GM19099 (cell line): ENCODE measurements around the gene UBP1.
A peak's percentile ranks its signal among the peaks of the same experiment; 100 is the strongest.

Experiments used
- POLR2A ChIP-seq: IDR thresholded peaks from 3 replicates; pipeline ENCODE4 v1.6.1; 2011; ENCODE audit warnings: low read depth; ENCODE audit not compliant: insufficient read length; ENCODE audit errors: extremely low read depth

UBP1 gene

GRCh38 chr3:33440328-33441224 lies at the start of gene UBP1:
Gene UBP1 (minus strand): TSS chr3:33440405. CDS start chr3:33439848, 557 bp downstream.
- TF ChIP-seq POLR2A, result peak; percentile 97

GRCh38 chr3:33488683-33489082 lies 48.5 kb upstream of the UBP1 start:
- no peak for TF ChIP-seq POLR2A

DNA sequence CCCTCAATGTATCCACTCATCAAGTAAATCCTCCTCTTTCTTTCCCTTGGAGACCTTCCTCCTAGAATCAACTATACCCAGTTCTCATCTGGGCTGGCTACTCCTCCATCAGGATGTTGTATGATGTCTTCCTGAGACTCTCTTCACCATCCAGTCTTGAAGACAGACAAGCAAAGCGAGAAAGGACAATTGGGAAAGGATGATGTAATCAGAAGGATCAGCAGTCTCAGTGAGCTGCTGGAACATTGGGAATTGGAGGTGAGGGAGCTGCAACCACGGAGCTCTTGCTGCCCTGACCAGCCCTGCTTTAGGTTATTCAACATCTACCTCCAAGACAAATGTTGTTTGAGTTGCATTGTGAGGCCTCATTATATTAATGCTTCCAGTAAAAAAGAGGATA lies 48.0 kb upstream of the UBP1 start:
- no peak for TF ChIP-seq POLR2A

GRCh38 chr3:33482111-33482521 lies 41.9 kb upstream of the UBP1 start:
- no peak for TF ChIP-seq POLR2A

DNA sequence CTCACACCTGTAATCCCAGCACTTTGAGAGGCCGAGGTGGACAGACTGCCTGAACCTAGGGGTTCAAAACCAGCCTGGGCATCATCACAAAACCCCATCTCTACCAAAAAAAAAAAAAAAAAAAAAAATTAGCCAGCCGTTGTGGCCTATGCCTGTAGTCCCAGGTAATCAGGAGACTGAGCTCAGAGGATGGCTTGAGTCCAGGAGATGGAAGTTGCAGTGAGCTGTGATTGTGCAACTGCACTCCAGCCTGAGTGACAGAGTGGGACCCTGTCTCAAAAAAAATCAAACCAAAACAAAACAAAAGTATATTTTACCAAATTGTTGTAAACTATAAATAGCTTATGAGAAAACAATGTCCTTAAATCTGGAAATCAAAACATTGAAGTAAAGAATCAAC lies 34.7 kb upstream of the UBP1 start:
- TF ChIP-seq POLR2A, result no peak

DNA sequence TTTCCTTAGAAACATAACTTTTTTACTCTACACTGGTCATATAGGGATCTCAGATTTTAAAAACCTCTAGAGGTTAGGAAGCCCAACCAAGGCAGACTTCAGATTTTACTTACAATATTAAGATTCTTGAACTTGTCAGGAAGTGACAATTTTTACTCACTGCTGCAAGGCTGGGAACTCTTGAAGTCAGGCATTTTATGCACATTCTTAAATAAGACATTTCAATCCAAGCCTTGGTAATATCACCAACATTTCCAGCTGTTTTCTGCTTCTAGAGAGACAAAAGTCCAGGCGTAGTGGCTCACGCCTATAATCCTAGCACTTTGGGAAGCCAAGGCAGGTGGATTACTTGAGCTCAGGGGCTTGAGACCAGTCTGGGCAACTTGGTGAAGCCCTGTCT lies 33.6 kb upstream of the UBP1 start:
- TF ChIP-seq POLR2A, result no peak

DNA sequence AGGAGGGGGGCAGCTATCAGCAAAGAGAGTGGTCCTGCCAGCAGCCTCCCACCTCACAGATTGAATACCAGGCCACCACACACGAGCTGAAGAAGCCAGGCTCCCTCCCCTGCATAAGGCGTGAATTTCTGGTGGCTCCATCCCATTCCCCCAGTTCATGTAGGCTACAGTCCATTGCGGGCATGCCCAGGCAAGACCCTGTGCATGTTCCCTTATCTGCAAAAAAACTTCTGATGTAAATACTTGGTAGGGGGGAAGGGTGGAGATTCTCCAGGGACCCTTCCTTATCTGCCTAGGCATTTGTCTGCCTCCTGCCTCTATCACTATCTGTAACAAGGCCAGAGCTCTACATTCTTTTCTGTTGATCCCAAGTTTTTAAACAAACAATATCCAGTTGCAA lies 27.6 kb upstream of the UBP1 start:
- no peak for TF ChIP-seq POLR2A

DNA sequence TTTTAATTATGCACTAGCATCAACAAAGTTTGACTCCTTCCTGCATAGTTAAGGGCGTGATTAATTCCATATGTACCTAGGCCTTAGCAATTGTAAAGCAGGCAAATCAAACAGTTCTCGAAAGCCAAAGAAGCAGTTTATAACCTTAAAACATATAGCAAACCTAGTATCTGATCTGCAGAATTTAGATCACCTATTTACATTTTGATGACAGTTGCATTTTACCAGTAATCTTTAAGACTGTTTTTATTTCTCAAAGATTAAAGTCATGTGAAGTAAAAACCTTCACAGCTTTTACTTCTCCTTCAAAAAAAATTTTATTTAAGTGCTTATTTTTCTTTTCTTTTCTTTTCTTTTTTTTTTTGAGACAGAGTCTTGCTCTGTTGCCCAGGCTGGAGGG lies 20.9 kb upstream of the UBP1 start:
- TF ChIP-seq POLR2A, result no peak

DNA sequence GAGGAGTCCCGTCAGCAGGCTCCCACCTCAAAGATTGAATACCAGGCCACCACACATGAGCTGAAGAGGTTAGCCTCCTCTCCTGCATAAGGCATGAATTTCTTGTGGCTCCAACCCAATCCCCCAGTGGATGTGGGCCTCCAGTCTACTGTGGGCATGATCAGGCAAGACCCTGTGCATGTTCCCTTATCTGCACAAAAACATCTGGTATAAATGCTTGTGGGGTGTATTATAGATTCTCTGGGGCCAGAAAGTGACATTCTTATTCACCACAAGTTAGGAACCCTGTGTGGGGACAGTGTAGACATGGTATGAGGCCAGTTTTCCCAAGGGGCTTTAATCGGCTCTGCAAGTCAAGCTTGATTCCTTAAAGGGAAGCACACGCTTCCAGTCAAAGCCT lies 18.2 kb upstream of the UBP1 start:
- no peak for TF ChIP-seq POLR2A

DNA sequence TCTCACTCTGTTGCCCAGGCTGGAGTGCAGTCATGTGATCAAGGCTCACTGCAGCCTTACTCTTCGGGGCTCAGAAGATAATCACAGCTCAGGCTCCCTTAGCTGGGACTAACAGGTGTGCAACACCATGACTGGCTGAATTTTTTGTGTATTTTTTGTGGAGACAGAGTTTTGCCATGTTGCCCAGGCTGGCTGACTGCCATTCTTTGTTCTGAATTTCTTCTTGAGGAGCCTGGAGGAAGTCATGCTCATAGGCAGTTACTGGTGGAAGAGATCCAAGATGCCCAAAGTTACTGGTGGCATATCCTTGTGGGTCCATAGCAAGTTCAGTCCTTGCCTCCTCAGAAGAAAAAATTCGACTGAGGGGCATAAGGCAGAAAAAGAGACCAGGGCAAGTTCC lies 16.6 kb upstream of the UBP1 start:
- TF ChIP-seq POLR2A, result no peak

DNA sequence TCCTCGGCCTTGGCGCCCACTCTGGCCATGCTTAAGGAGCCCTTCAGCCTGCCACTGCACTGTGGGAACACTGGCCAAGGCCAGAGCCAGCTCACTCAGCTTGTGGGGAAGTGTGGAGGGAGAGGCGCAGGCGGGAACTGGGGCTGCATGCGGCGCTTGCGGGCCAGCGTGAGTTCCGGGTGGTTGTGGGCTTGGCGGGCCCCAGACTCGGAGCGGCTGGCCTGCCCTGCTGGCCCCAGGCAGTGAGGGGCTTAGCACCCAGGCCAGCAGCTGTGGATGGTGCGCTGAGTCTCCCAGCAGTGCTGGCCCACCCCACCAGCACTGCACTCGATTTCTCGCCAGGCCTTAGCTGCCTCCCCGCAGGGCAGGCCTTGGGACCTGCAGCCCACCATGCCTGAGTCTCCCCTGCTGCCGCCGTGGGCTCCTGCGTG lies 13.1 kb upstream of the UBP1 start:
- TF ChIP-seq POLR2A, result no peak

DNA sequence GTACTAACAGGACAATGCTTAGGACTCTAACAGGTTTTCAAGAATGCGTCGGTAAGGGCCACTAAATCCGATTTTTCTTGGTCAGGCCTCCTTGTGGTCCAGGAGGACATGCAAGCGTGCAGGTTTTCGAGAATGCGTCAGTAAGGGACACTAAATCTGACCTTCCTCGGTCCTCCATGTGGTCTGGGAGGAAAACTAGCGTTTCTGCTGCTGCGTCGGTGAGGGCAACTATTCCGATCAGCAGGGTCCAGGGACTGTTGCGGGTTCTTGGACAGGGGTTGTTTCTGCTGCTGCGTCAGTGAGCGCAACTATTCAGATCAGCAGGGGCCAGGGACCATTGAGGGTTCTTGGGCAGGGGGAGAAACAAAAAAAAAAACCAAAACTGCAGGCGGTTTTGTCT lies 7.8 kb upstream of the UBP1 start:
- TF ChIP-seq POLR2A, result no peak

DNA sequence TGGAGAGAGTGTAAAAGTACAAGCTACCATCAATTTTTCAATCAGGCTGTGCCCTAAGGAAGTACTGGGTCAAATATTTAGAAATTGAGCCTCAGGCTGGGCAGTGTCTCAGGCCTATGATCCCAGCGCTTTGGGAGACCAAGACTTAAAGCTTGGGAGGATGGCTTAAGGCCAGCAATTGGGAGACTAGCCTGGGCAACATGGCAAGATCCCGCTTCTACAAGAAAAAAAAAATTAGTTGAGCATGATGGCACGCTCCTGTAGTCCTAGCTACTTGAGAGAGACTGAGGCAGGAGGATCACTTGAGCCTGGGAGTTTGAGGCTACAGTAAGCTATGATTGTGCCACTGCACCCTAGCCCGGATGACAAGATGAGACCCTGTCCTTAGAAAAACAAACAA lies 2.0 kb upstream of the UBP1 start:
- no peak for TF ChIP-seq POLR2A

GRCh38 chr3:33441225-33441976 lies 1.2 kb upstream of the UBP1 start:
- no peak for TF ChIP-seq POLR2A

GRCh38 chr3:33439546-33440327 lies 468 bp downstream of the UBP1 start:
- TF ChIP-seq POLR2A, result no peak

DNA sequence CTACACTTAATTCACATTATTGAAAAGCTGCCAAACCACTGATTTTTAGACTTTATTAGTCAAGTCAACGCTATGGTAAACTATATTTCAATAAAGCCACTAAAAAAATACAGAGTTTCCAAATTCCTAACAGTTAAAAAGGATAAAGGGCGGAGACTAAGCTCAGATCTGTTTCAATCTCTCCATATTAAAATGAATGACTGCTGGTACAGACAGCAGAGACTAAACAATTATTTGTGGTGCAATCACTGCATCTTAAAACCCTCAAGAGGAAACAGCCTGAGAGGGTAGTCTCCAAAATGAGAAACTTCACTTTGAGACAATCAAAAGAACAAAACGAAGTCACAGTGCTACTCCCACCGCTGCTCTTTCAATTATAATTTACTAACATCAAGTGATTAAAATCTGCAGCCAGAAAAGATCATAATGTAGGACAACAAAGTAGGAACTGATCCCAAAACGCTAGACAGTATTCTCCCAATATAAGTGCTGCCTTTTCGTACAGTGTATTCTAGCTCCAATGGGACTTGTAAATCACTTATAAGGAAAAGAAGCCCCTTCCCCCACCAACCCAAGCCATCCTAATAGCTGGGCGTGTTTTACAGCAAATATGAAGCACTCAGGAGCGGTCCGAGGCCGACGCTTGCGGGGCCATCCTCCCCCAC lies 1.2 kb downstream of the UBP1 start:
- no peak for TF ChIP-seq POLR2A

DNA sequence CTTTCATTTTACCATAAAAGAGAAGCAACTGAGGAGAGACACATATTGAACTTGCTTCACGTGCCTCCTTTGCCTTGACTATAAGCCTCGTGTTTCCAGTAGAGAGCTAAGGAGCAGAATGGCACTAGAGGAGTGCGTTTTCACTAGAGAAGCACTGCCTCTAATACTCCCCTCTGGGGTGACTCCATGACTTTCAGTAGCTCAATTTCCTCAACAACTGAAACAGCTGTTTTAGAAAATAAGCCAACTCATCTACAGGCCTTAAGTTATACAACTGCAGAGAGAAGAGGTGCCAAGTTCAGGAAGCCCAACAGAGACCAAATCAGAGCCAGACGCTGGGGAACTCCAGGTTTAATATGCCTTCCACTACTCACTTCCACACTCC lies 1.9 kb downstream of the UBP1 start:
- no peak for TF ChIP-seq POLR2A
